22Rv1 (cell line): Measurements from ENCODE around the gene AGA.

Experiments
- H3K27ac ChIP-seq: fragments of 450-650 bp; 2 replicates; pipeline ENCODE4 v1.5.1; 2017
- ZFX ChIP-seq: fragments of 450-650 bp; IDR thresholded peaks from 2 replicates; pipeline ENCODE4 v1.6.1; 2017; ENCODE audit warnings: antibody characterized with exemption, borderline replicate concordance
- TF ChIP-seq, protein P1 (sequence below): fragments of 450-650 bp; IDR thresholded peaks from 2 replicates; pipeline ENCODE4 v1.5.1; 2017; ENCODE audit warnings: mild to moderate bottlenecking

AGA gene

GRCh38 chr4:177464026-177464425 is 21.8 kb upstream of the AGA start:
- TF ChIP-seq, protein P1, sequence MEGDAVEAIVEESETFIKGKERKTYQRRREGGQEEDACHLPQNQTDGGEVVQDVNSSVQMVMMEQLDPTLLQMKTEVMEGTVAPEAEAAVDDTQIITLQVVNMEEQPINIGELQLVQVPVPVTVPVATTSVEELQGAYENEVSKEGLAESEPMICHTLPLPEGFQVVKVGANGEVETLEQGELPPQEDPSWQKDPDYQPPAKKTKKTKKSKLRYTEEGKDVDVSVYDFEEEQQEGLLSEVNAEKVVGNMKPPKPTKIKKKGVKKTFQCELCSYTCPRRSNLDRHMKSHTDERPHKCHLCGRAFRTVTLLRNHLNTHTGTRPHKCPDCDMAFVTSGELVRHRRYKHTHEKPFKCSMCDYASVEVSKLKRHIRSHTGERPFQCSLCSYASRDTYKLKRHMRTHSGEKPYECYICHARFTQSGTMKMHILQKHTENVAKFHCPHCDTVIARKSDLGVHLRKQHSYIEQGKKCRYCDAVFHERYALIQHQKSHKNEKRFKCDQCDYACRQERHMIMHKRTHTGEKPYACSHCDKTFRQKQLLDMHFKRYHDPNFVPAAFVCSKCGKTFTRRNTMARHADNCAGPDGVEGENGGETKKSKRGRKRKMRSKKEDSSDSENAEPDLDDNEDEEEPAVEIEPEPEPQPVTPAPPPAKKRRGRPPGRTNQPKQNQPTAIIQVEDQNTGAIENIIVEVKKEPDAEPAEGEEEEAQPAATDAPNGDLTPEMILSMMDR, result no peak
- no peak for TF ChIP-seq ZFX
- no peak overlapping the region for H3K27ac ChIP-seq

DNA sequence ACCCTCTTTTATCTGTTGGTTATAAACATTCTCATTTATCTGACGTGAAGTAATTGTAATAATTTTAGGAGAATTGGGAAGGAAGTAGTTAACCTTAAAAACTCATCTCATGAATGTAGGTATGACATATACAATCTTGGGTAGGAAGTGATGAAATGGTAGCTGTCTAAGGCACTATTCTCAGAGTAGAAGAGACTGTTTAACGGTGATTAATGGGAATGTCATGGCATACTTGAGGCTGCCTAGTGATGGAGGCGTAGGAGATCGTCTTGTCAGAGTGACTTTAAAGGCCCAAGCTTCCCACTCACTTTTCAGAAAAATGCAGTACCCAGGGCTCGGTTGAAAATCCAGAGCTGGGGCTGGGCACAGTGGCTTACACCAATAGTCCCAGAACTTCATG is 19.4 kb upstream of the AGA start:
- TF ChIP-seq ZFX, result no peak
- TF ChIP-seq, protein P1, result no peak

GRCh38 chr4:177460460-177460859 is 18.2 kb upstream of the AGA start:
- no peak overlapping the region for H3K27ac ChIP-seq
- TF ChIP-seq ZFX, result no peak
- TF ChIP-seq, protein P1, result no peak

More for the DNA sequence above, 19.4 kb upstream of the AGA start:
- no peak overlapping the region for H3K27ac ChIP-seq

DNA sequence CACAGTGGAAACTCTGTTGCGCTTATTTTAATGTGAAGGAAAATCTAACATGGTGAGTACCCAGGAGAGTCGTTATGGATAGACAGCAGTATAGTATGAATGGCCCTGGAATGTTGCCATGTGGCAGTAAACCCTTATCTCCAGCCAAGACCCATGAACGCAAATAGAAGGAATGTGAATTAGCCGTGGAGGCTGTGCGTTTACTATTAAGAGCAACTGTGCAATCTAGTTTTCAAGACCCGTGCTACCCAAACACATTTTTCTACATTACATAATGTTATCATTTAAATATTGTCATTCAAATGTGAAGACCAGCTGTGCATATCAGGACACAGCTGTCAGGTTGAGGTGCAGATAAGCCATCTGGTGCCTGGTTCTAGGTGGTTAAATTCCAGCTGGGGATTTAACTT is 13.3 kb upstream of the AGA start:
- no peak overlapping the region for H3K27ac ChIP-seq
- no peak for TF ChIP-seq ZFX
- TF ChIP-seq, protein P1, result no peak

- no peak overlapping the region for H3K27ac ChIP-seq
- TF ChIP-seq ZFX, result no peak
- TF ChIP-seq, protein P1, result no peak
Observed at GRCh38 chr4:177453116-177453515, 10.9 kb upstream of the AGA start.

DNA sequence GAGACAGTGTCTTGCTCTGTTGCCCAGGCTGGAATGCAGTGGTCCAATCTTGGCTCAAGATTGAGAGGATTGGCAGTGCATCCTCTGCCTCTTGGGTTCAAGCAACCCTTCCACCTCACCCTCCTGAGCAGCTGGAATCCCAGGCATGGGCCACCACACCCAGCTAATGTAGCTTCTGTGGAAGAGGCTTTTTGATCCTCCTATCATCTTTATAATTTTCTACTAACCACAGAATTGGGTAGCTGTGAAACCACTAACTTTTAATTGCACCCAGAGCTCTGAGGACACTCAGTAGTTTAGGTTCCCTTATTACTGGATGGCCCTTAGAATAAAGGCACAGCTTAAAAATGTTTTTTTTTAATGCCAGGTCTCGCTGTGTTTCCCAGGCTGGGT is 8.9 kb upstream of the AGA start:
- no peak overlapping the region for H3K27ac ChIP-seq
- TF ChIP-seq, protein P1, result no peak
- no peak for TF ChIP-seq ZFX

- H3K27ac ChIP-seq, result no peak overlapping the region
- no peak for TF ChIP-seq ZFX
- TF ChIP-seq, protein P1, result no peak
Observed at GRCh38 chr4:177450426-177451107, 8.3 kb upstream of the AGA start.
